ENCODE results near the gene PTPRG.
A peak's percentile ranks its signal among the peaks of the same experiment; 100 is the strongest.
"Not testable (repeated sequence)": the region's sequence is repeated elsewhere in the genome, so short reads cannot be mapped to it uniquely, and the experiment has no call there.

PTPRG gene

GRCh38 chr3:61808999-61809398 lies 247.6 kb downstream of the PTPRG start:
- no peak for DNase-seq

- DNase-seq = peak in 1 of 2 experiments; percentile 48
These were observed 248.5 kb downstream of the PTPRG start for GRCh38 chr3:61809879-61810278.

- DNase-seq = no peak
These were observed 249.7 kb downstream of the PTPRG start for GRCh38 chr3:61810953-61811497.

- DNase-seq = no peak
These were observed 250.3 kb downstream of the PTPRG start for GRCh38 chr3:61811652-61812051.

GRCh38 chr3:61812085-61812484 lies 250.7 kb downstream of the PTPRG start:
- DNase-seq = no peak

GRCh38 chr3:61812517-61812916 lies 251.1 kb downstream of the PTPRG start:
- no peak for DNase-seq

- DNase-seq = no peak
These were observed 252.3 kb downstream of the PTPRG start for GRCh38 chr3:61813636-61814035.

- no peak for DNase-seq
These were observed 253.3 kb downstream of the PTPRG start for GRCh38 chr3:61814674-61815073.

- not testable (repeated sequence) for DNase-seq
These were observed 254.9 kb downstream of the PTPRG start for GRCh38 chr3:61816304-61816703.

- no peak for DNase-seq
These were observed 258.5 kb downstream of the PTPRG start for GRCh38 chr3:61819861-61820260.

GRCh38 chr3:61820306-61820992 lies 259.1 kb downstream of the PTPRG start:
- DNase-seq = no peak

- DNase-seq = peak in 1 of 2 experiments; percentile 41
These were observed 260.5 kb downstream of the PTPRG start for GRCh38 chr3:61821823-61822251.

GRCh38 chr3:61822588-61822987 lies 261.2 kb downstream of the PTPRG start:
- DNase-seq = no peak

- no peak for DNase-seq
These were observed 263.3 kb downstream of the PTPRG start for GRCh38 chr3:61824553-61825135.

GRCh38 chr3:61826161-61826560 lies 264.8 kb downstream of the PTPRG start:
- no peak for DNase-seq

- peak in 1 of 2 experiments; percentile 35 for DNase-seq
These were observed 267.0 kb downstream of the PTPRG start for GRCh38 chr3:61828184-61828874.

GRCh38 chr3:61828880-61829721 lies 267.7 kb downstream of the PTPRG start:
- peak in 1 of 2 experiments; percentile 15 for DNase-seq

GRCh38 chr3:61829722-61830350 lies 268.5 kb downstream of the PTPRG start:
- DNase-seq = peak in 1 of 2 experiments; percentile 47

GRCh38 chr3:61831973-61832372 lies 270.6 kb downstream of the PTPRG start:
- DNase-seq = no peak

GRCh38 chr3:61832375-61833229 lies 271.2 kb downstream of the PTPRG start:
- no peak for DNase-seq

- DNase-seq = no peak
These were observed 277.9 kb downstream of the PTPRG start for GRCh38 chr3:61839256-61839655.
